ENCODE data around the gene LAD1.

The LAD1 gene

GRCh38 chr1:201371276-201371675 is 27.8 kb downstream of the LAD1 start:
- H3K4me1 Mint-ChIP-seq (ENCODE audit: low read depth) = no peaks in the 10 kb centered on the region
- H3K9me3 Mint-ChIP-seq = no peaks in the 10 kb centered on the region
- H3K4me3 Mint-ChIP-seq = no peak overlapping the region
- no peaks in the 10 kb centered on the region for H3K36me3 Mint-ChIP-seq (ENCODE audit: low read depth)
- no peak overlapping the region for H3K27ac Mint-ChIP-seq
- peaks cover 19% of the 10 kb centered on the region for H3K27me3 Mint-ChIP-seq

GRCh38 chr1:201370500-201370899 is 28.6 kb downstream of the LAD1 start:
- H3K4me3 Mint-ChIP-seq = no peak overlapping the region
- H3K27ac Mint-ChIP-seq = no peak overlapping the region
- no peaks in the 10 kb centered on the region for H3K36me3 Mint-ChIP-seq (ENCODE audit: low read depth)
- H3K4me1 Mint-ChIP-seq (ENCODE audit: low read depth) = no peaks in the 10 kb centered on the region
- peaks cover 19% of the 10 kb centered on the region for H3K27me3 Mint-ChIP-seq
- no peaks in the 10 kb centered on the region for H3K9me3 Mint-ChIP-seq

- no peaks in the 10 kb centered on the region for H3K4me1 Mint-ChIP-seq (ENCODE audit: low read depth)
- H3K4me3 Mint-ChIP-seq = no peak overlapping the region
- H3K27me3 Mint-ChIP-seq = peaks cover 19% of the 10 kb centered on the region
- no peaks in the 10 kb centered on the region for H3K36me3 Mint-ChIP-seq (ENCODE audit: low read depth)
- no peaks in the 10 kb centered on the region for H3K9me3 Mint-ChIP-seq
- no peak overlapping the region for H3K27ac Mint-ChIP-seq
These were observed 29.9 kb downstream of the LAD1 start for GRCh38 chr1:201369209-201369608.

- Mint-ChIP-seq H3K4me1 (ENCODE audit: low read depth) (no peaks in the 10 kb centered on the region), H3K36me3 (ENCODE audit: low read depth) (no peaks in the 10 kb centered on the region), H3K9me3 (no peaks in the 10 kb centered on the region), H3K4me3 (no peak overlapping the region), H3K27ac (no peak overlapping the region), H3K27me3 (peaks cover 16% of the 10 kb centered on the region)
These were observed 32.4 kb downstream of the LAD1 start for GRCh38 chr1:201366696-201367095.

GRCh38 chr1:201365251-201365650 is 33.9 kb downstream of the LAD1 start:
- H3K4me3 Mint-ChIP-seq = no peak overlapping the region
- H3K4me1 Mint-ChIP-seq (ENCODE audit: low read depth) = no peaks in the 10 kb centered on the region
- no peaks in the 10 kb centered on the region for H3K9me3 Mint-ChIP-seq
- H3K36me3 Mint-ChIP-seq (ENCODE audit: low read depth) = no peaks in the 10 kb centered on the region
- no peak overlapping the region for H3K27ac Mint-ChIP-seq
- H3K27me3 Mint-ChIP-seq = peaks cover 12% of the 10 kb centered on the region

GRCh38 chr1:201364808-201365105 is 34.4 kb downstream of the LAD1 start:
- Mint-ChIP-seq H3K27ac (no peak overlapping the region), H3K27me3 (peaks cover 12% of the 10 kb centered on the region), H3K4me3 (no peak overlapping the region), H3K4me1 (ENCODE audit: low read depth) (no peaks in the 10 kb centered on the region), H3K9me3 (no peaks in the 10 kb centered on the region), H3K36me3 (ENCODE audit: low read depth) (no peaks in the 10 kb centered on the region)

- no peaks in the 10 kb centered on the region for H3K9me3 Mint-ChIP-seq
- no peaks in the 10 kb centered on the region for H3K4me1 Mint-ChIP-seq (ENCODE audit: low read depth)
- no peaks in the 10 kb centered on the region for H3K36me3 Mint-ChIP-seq (ENCODE audit: low read depth)
- H3K4me3 Mint-ChIP-seq = no peak overlapping the region
- H3K27me3 Mint-ChIP-seq = peaks cover 8% of the 10 kb centered on the region
- no peak overlapping the region for H3K27ac Mint-ChIP-seq
These were observed 35.7 kb downstream of the LAD1 start for GRCh38 chr1:201363467-201363866.

- H3K4me1 Mint-ChIP-seq (ENCODE audit: low read depth) = no peaks in the 10 kb centered on the region
- H3K9me3 Mint-ChIP-seq = no peaks in the 10 kb centered on the region
- H3K36me3 Mint-ChIP-seq (ENCODE audit: low read depth) = no peaks in the 10 kb centered on the region
- H3K27ac Mint-ChIP-seq = no peak overlapping the region
- no peak overlapping the region for H3K4me3 Mint-ChIP-seq
- peaks cover 8% of the 10 kb centered on the region for H3K27me3 Mint-ChIP-seq
These were observed 36.2 kb downstream of the LAD1 start for GRCh38 chr1:201362906-201363305.

- Mint-ChIP-seq H3K4me1 (ENCODE audit: low read depth) (no peaks in the 10 kb centered on the region), H3K36me3 (ENCODE audit: low read depth) (no peaks in the 10 kb centered on the region), H3K27ac (no peak overlapping the region), H3K4me3 (no peak overlapping the region), H3K9me3 (no peaks in the 10 kb centered on the region), H3K27me3 (peaks cover 8% of the 10 kb centered on the region)
These were observed 37.2 kb downstream of the LAD1 start for GRCh38 chr1:201361652-201362504.

- no peaks in the 10 kb centered on the region for H3K4me1 Mint-ChIP-seq (ENCODE audit: low read depth)
- H3K9me3 Mint-ChIP-seq = no peaks in the 10 kb centered on the region
- no peak overlapping the region for H3K4me3 Mint-ChIP-seq
- H3K36me3 Mint-ChIP-seq (ENCODE audit: low read depth) = no peaks in the 10 kb centered on the region
- peaks cover 8% of the 10 kb centered on the region for H3K27me3 Mint-ChIP-seq
- no peak overlapping the region for H3K27ac Mint-ChIP-seq
These were observed 38.0 kb downstream of the LAD1 start for GRCh38 chr1:201360901-201361651.

GRCh38 chr1:201360486-201360885 is 38.6 kb downstream of the LAD1 start:
- Mint-ChIP-seq H3K4me3 (no peak overlapping the region), H3K27ac (no peak overlapping the region), H3K36me3 (ENCODE audit: low read depth) (no peaks in the 10 kb centered on the region), H3K27me3 (peaks cover 8% of the 10 kb centered on the region), H3K4me1 (ENCODE audit: low read depth) (no peaks in the 10 kb centered on the region), H3K9me3 (no peaks in the 10 kb centered on the region)

GRCh38 chr1:201359873-201360210 is 39.3 kb downstream of the LAD1 start:
- Mint-ChIP-seq H3K27me3 (peaks cover 8% of the 10 kb centered on the region), H3K9me3 (no peaks in the 10 kb centered on the region), H3K36me3 (ENCODE audit: low read depth) (no peaks in the 10 kb centered on the region), H3K4me1 (ENCODE audit: low read depth) (no peaks in the 10 kb centered on the region), H3K27ac (no peak overlapping the region), H3K4me3 (no peak overlapping the region)

- H3K36me3 Mint-ChIP-seq (ENCODE audit: low read depth) = no peaks in the 10 kb centered on the region
- H3K27ac Mint-ChIP-seq = no peak overlapping the region
- peaks cover 8% of the 10 kb centered on the region for H3K27me3 Mint-ChIP-seq
- H3K4me3 Mint-ChIP-seq = no peak overlapping the region
- no peaks in the 10 kb centered on the region for H3K4me1 Mint-ChIP-seq (ENCODE audit: low read depth)
- no peaks in the 10 kb centered on the region for H3K9me3 Mint-ChIP-seq
These were observed 39.9 kb downstream of the LAD1 start for GRCh38 chr1:201359031-201359872.

GRCh38 chr1:201358596-201358995 is 40.5 kb downstream of the LAD1 start:
- no peaks in the 10 kb centered on the region for H3K36me3 Mint-ChIP-seq (ENCODE audit: low read depth)
- H3K9me3 Mint-ChIP-seq = no peaks in the 10 kb centered on the region
- no peak overlapping the region for H3K4me3 Mint-ChIP-seq
- H3K27ac Mint-ChIP-seq = no peak overlapping the region
- no peaks in the 10 kb centered on the region for H3K4me1 Mint-ChIP-seq (ENCODE audit: low read depth)
- peaks cover 8% of the 10 kb centered on the region for H3K27me3 Mint-ChIP-seq

Data from stimulated activated naive CD8-positive, alpha-beta T cell treated with anti-CD3 and anti-CD28 coated beads, Interleukin-15, Interleukin-2, amounts not matched to agents 100 ng/mL and 50 ng/mL, for 24 hours (primary cell).